GM21786 (cell line): Measurements from ENCODE around the gene LMBRD2.
A peak's percentile ranks its signal among the peaks of the same experiment; 100 is the strongest.

ENCODE experiments used
- ATAC-seq: cut with Tn5 transposase; IDR thresholded peaks from one replicate; pipeline ENCODE4 v1.9.1; 2021; ENCODE audit not compliant: unreplicated experiment

The LMBRD2 gene

GRCh38 chr5:36111238-36111637 is 40.4 kb downstream of the LMBRD2 start:
- ATAC-seq = no peak

- ATAC-seq = no peak
Observed at GRCh38 chr5:36108758-36109460, 42.8 kb downstream of the LMBRD2 start.

GRCh38 chr5:36105819-36106218 is 45.9 kb downstream of the LMBRD2 start:
- ATAC-seq = no peak

- ATAC-seq = no peak
Observed at GRCh38 chr5:36099748-36100147, 51.9 kb downstream of the LMBRD2 start.

GRCh38 chr5:36096486-36096885 is 55.2 kb downstream of the LMBRD2 start:
- no peak for ATAC-seq

- ATAC-seq = peak; percentile 62
Observed at GRCh38 chr5:36089989-36090388, 61.7 kb downstream of the LMBRD2 start.

GRCh38 chr5:36079200-36079781 is 72.4 kb downstream of the LMBRD2 start:
- ATAC-seq = peak; percentile 98

GRCh38 chr5:36078430-36078829 is 73.3 kb downstream of the LMBRD2 start:
- ATAC-seq = no peak

GRCh38 chr5:36073595-36074216 is 78.0 kb downstream of the LMBRD2 start:
- ATAC-seq = peak; percentile 85

- ATAC-seq = peak; percentile 59
Observed at GRCh38 chr5:36070687-36071571, 80.8 kb downstream of the LMBRD2 start.

GRCh38 chr5:36068751-36069281 is 82.9 kb downstream of the LMBRD2 start:
- ATAC-seq = no peak

- no peak for ATAC-seq
Observed at GRCh38 chr5:36066540-36067210, 85.0 kb downstream of the LMBRD2 start, which contains the start of gene UGT3A2. TSS of gene UGT3A2 (minus strand) at chr5:36066882. CDS start at chr5:36066789, 93 bp downstream.

- ATAC-seq = no peak
Observed at GRCh38 chr5:36066001-36066539, 85.6 kb downstream of the LMBRD2 start.

- ATAC-seq = no peak
Observed at GRCh38 chr5:36060420-36060887, 91.2 kb downstream of the LMBRD2 start.

GRCh38 chr5:36059571-36060419 is 91.9 kb downstream of the LMBRD2 start:
- ATAC-seq = no peak

GRCh38 chr5:36058776-36059175 is 92.9 kb downstream of the LMBRD2 start:
- ATAC-seq = no peak

GRCh38 chr5:36057386-36057785 is 94.3 kb downstream of the LMBRD2 start:
- ATAC-seq = no peak

- ATAC-seq = no peak
Observed at GRCh38 chr5:36056422-36056821, 95.3 kb downstream of the LMBRD2 start.

GRCh38 chr5:36055984-36056383 is 95.7 kb downstream of the LMBRD2 start:
- ATAC-seq = no peak
